CD4-positive, alpha-beta T cell treated with Interleukin-17A for 1 hour (primary cell): ENCODE measurements around the gene BLTP2.
"Not testable (repeated sequence)": the region's sequence is repeated elsewhere in the genome, so short reads cannot be mapped to it uniquely, and the experiment has no call there.

Experiments used
- DNase-seq: peaks from one replicate; pipeline ENCODE4 v3.0.0-alpha.2; 2020

BLTP2 gene

DNA sequence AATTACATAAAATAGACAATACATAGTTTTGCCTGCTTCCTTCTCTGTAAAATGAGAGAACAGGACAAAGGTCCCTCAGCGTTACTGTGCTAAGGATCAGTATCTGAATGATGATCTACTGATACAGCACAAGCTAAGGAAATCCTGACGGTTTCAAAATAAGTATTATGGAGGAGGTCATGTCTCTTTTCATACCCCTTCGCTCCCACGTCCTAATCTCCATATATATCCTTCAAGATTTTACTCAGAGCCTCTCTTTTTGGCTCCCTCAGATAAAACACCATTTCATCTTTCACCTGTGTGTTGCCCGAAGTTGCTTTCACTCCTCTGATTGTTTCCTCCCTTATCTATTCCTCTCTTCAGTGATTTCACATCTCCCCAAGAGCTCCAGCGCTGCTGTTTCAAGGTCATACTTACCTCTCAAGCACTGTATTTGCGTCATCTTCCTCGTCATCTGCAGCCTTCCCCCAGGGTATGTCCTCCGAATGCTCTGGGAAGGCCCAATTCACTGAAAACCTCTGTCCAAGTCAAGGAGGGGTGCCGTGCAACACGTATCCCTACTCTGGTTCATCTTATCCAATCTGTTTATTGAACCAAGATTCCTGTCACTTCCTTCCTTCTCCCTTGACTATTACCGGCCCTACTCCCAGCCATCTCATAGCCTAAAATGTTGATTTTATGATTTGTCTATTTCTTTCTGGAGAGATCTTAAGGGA lies 1.2 kb upstream of the BLTP2 start:
- DNase-seq = peak; percentile 7

DNA sequence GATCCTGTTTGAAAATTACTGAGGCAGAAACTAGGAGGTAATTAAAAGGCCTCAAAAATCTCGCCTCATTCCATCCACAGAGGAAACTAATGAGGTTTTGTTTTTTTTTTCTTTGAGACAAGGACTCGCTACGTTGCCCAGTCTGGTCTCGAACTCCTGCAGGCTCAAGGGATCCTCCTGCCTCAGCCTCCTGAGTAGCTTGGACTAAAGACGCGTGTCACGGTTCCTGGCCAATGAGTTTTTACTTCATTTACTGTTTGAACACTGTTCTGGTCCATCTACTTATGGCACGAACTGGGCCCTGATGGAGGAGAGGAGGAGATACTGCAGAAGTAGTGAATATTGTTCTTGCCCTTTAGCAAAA lies 600 bp upstream of the BLTP2 start:
- no peak for DNase-seq

DNA sequence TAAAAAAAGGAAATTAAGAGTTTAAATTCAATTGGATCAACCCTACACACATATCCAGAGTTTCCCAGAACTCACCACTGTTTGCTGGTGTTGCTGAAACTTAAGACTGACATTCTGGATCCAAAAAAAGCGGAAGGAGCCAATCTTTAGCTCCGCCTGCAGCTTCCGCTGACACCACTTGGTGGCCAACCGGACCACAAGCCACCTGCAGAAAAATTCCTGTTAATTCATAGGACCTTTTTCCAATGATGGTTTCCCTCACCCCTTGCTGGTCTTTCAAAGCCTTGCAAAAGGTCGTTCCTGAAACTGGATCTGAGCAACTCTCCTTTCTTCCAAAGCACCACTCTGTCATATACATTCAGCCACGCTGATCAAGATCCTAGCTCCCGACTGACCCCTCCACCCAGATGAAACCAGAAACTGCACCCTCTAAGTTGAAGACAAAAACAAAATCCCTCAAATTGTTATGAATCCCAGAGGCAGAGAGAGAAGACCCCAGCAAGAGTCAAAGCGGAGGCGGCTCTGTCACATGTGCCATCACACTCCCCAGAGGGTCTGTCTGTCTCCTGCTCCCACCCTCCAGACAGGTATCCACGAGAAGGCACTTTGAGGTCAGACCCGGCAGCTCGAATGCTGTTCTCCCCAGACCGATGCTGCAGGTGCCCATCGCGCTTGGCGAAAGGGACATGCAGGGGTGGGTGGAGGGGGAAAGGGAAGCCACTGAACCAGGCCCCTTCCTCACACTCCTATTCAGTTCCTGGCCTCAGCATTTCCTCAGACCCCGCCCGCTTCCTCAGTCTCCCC lies 773 bp downstream of the BLTP2 start:
- DNase-seq = peak; percentile 21

DNA sequence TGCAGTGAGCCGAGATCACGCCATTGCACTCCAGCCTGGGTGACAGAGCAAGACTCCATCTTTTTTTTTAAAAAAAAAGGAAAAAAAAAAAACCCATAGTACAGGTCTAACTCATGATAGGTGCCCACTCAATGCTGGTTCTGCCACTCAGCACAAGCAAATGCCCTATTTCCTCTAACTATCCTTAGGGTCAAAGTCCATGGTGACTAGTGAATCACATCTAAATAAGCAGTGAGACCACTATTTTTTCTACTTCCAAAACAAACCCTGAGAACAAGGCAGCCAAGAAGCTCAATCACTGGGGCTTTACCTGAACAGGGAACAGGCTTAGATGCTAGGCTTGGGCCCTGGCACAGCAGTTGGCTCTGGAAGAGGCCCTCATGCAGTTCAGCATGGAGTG lies 3.4 kb downstream of the BLTP2 start:
- DNase-seq = no peak

DNA sequence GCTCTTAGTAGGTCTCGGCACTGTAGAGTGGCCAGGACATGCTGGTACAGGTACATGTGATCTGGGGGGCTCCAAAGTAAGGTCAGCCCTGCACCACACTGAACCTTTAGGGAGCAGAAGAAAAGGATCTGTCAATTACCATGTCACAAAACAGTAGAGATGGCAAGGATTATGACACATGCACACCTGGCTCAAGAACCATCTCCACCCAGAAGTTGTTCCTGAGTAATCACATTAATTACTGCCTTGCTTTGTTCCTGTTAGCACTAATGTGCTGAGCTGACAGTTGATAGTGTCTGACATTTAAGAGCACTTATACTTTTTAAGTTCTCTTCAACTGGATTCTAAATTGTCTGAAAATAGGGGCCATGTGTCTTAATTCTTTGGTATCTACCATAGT lies 9.5 kb downstream of the BLTP2 start:
- no peak for DNase-seq

DNA sequence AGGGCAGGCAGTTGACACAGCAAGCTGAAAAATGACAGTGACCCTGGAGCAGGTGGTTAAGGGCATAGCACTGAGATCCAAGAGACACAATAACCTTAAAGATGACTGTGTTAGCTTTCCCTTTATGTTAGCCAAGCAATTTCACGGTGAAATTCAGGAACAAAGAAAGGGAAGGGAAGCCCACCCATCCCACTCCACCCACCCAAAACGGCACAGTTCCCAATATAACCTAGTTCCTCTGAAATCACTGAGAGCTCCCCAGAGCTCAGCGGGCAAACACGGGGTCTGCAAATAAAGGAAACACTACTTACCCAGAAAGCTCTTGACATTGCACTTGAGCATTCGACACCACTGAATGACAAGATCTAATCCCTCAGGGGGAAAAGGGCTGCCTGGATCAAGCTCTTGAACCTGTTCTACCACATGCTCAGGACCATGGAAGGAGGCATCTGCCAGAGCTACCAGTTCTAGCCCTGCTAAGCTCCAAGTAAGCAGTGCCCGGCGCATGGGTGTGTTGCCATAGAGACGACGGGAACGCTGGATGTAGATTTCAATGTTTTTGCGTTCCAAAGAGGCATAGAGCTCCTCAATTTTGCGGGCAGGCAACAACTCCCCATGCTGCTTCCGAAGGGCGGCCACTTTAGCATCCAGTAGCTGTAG lies 10.6 kb downstream of the BLTP2 start:
- DNase-seq = no peak

DNA sequence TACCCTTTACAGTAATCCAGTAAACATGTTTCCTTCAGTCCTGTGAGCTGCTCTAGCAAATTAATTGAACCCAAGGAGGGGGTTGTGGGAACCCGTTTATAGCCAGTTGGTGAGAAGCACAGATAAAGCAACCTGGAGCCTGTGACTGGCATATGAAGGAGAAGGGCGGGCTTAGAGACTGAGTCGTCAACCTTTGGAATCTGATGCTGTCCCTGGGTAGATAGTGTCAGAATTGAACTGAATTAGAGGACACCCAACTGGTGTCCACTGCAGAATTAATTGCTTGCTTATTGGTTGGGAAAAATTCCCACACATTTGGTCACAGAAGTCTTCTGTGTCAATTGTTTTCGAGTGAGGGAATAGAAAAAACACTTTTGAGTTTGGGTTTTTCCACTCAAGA lies 18.1 kb downstream of the BLTP2 start:
- DNase-seq = no peak

DNA sequence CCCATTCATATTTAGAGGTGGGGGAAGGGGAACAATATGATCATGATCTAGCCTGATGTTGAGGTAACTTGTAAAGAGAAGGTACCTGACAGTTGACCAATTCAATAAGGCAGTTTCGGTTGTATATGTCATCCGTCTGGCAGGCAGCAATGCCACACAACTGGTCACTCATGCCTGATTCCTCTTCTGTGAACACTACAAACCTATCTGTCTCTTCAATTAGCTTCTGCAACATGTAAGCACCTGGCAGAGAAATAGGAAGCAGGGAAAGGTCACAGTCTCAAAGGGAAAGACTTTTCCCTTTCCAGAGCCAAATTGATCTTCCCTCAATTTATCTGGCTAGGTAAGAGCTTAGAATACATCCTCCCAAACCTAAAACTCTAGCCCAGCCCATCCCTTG lies 20.8 kb downstream of the BLTP2 start:
- DNase-seq = no peak

DNA sequence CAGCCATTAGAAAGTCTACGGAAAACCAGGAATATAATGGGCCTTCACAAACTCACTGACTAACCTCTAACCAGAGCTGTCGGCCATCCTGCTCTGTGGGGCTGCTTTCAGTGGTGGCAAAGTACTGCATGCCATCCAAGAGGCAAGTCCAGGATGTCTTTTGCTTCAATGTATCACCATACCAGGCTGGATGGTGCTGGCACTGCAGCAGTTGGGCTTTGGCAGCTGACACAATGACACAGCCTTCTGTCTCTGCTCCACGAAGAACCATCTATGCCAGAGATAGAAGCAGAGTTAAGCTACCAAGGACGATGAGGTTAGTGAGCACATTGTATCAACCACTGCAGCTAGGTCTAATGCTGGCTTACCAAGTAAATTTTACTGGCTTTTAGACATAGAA lies 21.3 kb downstream of the BLTP2 start:
- DNase-seq = no peak

DNA sequence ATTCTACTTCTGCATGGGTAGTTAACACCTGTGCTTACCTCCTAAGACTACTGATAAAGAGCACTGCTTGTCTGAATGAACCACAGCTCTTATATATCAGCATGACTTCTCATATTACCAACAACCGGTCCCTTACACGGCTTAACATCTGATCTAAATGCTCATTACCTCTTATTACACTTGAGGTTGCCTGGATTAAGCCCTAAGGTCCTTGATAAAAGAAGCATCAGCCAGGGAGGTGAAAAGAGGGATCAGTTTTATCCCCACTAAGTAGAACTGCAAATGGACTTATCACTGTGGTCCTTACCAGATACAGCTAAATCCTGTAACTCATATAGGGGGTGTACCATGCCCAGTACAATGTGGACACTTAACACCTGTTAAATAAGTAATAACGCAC lies 22.8 kb downstream of the BLTP2 start:
- no peak for DNase-seq

DNA sequence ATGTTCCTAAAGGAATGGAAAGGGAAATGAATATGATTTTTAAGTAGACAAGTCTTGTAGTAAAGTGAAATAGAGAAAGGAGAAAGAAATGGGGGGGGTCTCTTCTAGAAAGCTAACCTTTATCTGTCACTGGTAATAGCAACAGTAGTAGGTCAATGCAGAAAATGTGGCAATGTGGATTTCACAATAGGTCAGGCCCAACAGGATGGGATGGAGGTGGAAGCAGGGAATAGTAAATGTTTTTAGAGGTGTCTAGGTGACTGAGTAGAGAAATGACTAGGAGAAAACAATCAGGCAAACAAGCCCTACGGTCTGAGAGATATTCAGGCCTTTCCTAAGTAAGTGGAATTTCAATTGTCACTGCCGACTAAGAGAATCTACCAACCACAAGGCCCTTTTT lies 24.9 kb downstream of the BLTP2 start:
- no peak for DNase-seq

DNA sequence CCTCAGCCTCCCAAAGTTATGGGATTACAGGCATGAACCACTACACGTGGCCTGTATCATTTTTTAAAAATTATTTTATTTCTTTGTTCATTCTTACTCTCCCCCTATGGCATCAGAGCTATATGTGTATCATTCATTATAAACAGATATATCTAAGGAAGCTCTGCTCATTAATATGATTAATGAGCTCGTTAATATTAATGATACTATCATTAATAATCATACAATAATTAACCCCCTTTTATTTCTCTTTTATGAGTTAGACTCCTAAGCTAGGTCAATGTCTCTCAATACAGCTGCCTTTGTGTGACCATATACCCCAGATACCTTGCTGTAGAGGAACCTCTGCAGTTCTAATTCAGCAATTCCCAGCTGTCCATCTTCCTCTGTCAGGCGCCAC lies 26.5 kb downstream of the BLTP2 start:
- DNase-seq = no peak

DNA sequence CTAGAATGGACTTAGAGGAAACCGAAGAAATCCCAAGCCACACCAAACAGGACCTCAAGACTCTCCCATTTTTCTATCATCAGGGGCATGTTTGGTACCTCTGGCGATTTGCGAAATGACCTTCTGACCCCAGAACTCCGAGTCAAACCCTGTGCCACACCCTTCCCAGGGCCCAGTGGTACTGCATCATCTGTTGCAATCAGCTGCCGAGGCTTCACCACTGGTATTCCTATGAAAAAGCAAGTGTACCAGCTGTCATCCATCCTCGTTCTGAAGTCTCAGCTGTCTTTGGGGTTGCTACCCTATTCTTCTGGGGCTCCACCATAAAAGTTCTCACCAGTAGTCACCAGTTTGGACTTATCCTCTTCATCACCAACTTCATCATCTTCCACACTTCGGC lies 28.7 kb downstream of the BLTP2 start:
- DNase-seq = no peak

DNA sequence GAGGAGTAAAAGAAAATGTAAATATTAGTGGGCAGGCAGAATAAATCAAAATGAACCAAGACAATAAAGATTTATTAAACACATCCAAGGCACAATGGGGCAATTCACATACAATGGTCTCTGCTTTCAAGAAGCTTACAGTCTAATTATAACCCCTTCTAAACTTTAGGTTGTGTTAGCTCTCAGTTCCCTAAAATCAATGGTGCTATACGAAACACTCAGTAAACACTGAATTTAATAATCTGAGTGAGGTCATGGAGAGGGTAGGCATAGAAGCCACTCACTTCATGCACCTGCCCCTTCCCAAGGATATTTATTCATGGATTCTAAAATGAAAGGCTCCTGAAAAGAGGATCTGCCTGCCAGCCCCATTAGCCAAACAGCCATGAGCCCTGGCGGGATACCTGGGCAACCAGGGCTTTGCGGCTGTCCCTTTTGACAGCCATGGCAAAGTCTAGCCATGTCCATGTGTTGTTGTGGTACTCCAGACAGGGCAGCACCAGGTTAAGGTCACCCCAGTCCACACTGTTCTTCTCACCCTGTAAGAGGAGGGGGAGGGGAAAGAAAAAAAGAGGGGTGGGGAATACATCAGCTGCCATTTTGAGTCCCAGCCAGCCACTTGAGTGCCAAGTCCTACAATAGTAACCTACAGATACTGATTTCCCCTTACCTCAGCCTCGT lies 29.6 kb downstream of the BLTP2 start:
- DNase-seq = no peak

DNA sequence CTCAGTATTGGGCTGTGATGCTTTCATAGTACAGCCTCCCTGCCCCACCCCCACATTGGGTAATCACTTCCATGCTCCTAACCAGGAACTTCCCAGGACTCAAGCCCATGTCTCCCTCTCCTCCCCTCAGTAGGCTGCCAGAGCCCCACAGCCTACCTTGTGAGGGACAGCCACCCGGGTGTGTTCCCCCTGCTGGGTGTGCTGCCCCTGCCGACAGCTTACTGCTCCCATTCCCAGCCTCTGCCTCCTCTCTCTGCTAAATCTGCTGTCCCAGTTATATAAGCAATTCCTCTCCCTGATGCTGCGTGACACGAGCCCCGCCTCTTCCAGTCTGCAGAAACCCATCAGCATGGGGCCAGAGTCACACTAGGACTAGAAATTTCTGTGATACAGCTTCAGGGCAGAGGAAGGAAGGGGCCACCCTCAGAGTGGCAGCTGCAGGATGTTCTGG lies 31.0 kb downstream of the BLTP2 start, which contains the start of gene RSKR:
Gene RSKR, minus strand, starts transcription at position 255 of the 451 bp plus-strand sequence. Its CDS starts 24 bp downstream, at position 231.
- no peak for DNase-seq

DNA sequence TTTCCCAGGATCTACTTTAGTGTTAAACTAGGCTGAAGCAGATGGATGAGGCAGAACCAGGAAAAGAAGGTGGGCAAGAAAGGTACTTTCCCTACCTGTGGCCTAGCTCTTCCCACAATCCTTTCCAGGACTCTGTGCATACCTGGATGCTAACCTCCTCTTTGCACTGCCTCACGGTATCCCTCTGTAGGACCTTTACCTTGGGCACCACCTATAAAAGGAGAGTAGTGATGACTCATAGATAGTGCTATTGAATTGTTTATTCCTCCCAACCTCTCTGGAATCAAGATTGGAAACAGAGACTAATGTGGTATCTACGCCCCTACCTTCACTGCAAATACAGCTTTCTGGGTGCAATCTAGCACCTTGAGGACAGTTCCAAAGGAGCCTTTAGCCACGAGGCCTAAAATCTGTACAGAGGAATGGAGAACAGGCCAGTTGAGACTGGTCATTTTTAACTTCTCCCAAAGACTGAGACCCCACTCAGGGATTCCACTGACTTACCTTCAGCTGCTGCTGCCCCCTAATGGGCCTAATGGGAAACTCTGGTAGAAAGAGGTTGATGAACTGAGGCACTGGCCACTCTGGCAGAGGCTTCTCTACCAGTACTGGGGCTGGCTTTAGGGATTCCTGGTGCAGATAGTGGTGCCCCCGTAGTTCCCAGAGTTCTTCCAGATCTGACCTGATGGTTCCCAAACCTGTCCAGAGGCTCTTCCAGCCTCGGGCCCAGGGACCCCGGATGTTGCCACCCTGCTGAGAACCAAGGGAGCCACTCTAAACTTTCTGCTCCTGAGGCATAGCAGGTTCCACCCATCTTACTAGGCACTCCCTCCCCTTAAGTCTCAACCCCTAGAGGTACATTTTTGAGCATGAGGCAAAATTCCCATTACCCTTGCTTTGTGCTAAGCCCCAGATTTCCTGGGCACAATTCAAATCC lies 31.8 kb downstream of the BLTP2 start:
- peak; percentile 57 for DNase-seq

DNA sequence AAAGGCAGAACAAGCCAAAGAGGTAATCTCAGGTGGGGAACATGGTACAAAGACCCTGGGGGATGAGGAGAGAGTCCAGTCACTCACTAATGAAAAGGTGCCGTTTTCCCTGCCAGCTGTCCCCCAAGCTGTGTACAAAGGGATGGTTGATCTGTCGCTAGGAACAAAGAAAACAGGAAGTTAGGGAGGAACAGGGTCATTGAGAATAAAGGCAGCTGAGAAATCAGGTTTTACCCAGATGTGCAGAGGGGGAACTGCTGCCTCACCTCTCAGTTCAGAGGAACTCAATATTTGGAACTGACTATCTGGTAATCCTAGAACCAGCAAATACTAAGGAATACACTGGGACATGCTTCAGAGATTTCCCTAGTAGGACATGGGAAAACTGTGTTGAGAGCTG lies 32.4 kb downstream of the BLTP2 start:
- DNase-seq = no peak

DNA sequence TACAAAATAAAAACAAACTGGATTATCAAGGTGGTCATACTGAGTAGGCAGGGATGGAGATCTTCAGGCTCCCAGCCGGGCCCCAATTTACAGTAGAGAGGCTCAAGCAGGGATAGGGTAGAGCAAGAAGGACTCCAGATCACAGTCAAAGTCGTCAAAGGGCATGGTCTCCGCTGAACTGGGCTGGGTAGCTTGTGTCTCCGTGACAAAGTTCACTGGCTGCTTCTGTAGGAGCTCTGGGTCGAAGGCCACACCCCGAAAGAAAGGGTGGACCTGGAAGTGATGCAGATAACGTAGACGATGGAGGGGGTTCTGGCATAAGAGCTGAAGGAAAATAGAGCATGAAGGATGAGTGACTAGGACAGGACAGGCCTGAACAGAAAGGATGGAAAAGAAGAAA lies 34.6 kb downstream of the BLTP2 start:
- DNase-seq = no peak

DNA sequence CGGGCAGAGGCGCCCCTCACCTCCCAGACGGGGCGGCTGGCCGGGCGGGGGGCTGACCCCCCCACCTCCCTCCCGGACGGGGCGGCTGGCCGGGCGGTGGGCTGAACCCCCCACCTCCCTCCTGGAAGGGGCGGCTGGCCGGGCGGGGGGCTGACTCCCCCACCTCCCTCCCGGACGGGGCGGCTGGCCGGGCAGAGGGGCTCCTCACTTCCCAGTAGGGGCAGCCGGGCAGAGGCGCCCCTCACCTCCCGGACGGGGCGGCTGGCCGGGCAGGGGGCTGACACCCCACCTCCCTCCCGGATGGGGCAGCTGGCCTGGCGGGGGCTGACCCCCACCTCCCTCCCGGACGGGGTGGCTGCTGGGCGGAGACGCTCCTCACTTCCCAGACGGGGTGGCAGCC lies 40.9 kb downstream of the BLTP2 start:
- not testable (repeated sequence) for DNase-seq

DNA sequence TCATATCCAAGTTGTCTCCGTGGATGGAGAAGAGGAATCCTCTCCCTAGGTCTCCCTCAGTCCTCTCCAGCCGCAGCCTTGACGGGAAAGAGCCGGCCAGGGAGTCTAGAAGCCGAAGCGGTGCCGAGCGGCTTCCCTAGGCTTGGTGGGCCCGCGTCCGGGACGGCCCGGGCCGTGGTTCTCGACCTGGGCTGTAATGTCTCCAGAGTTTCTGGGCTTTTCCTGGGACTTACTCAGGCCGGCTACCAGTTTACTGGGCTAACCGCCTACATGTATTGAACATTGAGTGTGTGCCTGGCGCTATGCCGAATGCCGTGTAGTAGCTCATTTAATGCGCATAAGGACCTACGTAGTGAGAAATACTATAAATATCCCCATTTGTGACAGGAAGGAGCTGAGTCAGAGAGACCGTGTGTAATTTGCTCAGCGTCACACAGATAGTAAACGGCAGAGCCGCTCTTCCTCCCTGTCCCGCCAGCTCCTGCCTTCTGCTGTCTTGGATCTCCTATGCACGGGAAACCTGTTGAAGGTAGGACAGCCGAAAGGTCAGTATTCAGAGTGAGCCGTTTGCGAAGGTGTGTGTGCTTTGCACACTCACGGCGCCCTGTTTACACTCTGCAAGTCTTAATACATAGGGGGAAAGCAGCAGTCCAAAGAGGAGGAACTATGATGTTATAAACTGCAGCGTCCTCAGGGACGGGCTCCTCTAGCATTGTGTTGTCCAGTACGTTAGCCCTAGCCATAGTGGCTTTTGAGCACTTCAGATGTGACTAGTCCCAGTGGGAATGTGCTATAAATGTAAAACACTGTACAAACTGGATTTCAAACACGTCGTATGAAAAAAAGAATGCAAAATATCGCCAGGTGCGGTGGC lies 45.4 kb downstream of the BLTP2 start:
- DNase-seq = peak; percentile 72

DNA sequence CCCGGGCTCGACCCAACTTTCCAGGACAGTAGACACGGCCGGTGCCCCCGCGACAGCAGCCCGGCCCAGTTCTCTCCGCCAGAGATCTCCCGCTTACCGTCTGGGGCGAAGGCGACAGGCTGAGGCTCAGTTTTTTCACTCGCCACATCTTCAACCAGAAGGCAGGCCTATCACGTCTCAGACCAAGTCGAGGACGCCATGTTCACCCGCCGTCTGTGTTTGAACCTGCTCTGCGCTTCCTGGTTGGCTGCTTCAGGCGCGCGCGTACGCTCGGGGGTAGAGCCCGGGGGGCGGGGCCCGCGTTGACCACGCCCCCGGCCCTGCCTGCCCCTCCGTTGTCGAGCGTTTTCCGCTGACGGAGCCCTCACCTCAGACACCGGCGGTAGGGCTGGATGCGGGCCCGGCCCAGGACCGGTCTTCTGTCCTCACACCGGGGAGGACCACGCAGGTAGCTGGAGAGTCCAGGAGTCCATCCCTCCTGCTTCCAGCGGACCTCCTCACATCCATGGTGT lies 46.1 kb downstream of the BLTP2 start, which contains the start of gene SPAG5:
Gene SPAG5, minus strand, starts transcription at position 227 of the 512 bp plus-strand sequence. Its CDS starts 79 bp downstream, at position 148.
- DNase-seq = peak; percentile 95
